Raji (cell line): Measurements from ENCODE around the gene KRT6B.

Experiments
- POLR2A ChIP-seq: IDR thresholded peaks from 2 replicates; pipeline ENCODE4 v1.6.1; 2011; ENCODE audit warnings: low read depth, low read length, control low read depth; ENCODE audit not compliant: insufficient read depth

Gene KRT6B

DNA sequence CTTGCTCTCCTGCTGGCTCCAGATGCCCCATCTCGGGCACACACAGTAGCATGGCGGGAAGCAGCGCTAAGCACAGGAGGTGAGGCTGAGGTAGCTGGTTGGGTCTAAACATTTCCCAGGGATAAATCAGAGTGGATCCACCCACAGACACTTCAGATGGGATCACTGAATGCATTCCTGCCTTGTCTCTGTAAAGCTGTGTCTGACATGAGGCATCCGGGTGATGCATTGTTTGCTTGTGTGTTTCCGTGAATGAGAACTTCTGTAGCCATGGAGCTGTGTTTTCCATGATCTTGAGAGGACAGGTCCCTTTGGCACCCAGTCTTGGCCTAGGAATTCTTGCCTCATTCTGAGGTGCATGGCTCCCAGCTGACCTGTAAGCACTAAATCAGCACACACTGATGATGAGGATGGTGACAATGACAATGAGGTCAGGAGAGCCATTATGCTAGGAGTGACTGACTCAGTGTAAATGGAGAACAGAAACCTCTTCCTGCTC, 11.1 kb downstream of the KRT6B start:
- no peak for TF ChIP-seq POLR2A

DNA sequence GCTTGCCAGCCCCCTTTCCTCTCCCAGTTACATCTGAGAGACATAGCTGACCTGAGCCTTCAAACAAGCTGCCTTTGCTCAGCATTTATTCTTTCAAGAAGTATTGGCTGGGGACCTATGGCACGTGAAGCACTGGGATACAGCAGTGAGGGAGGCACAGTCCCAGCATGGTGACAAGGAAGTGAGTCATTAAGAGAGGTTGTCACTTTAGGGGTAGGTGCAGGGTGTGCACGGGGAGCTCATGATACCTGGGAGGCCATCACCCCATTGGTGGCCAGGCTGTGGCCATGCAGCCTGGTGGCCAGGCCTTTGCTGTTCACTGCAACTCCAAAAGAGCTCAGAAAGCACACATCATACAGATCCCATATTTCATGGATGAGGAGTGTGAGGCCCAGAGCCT, 12.1 kb downstream of the KRT6B start:
- TF ChIP-seq POLR2A = no peak

DNA sequence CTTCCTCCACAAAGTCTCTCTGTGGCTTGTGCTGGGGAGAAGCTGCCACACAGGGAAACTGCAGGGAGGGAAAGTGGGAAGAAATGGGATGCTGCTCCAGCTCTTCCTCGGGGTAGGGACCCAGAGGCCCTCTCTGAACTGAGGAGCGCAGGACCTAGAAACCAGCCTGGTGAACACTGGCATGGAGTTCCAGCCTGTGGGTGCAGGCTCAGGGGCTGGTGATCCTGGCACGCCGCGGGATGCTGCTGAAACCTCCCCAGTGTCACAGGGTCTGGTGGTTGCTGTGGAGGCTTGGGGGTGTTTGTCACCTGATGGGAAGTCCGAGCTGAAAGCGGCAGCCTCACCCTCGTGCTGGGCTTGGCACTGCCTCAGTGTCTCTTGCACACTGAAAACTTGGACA, 12.5 kb downstream of the KRT6B start:
- TF ChIP-seq POLR2A = no peak

DNA sequence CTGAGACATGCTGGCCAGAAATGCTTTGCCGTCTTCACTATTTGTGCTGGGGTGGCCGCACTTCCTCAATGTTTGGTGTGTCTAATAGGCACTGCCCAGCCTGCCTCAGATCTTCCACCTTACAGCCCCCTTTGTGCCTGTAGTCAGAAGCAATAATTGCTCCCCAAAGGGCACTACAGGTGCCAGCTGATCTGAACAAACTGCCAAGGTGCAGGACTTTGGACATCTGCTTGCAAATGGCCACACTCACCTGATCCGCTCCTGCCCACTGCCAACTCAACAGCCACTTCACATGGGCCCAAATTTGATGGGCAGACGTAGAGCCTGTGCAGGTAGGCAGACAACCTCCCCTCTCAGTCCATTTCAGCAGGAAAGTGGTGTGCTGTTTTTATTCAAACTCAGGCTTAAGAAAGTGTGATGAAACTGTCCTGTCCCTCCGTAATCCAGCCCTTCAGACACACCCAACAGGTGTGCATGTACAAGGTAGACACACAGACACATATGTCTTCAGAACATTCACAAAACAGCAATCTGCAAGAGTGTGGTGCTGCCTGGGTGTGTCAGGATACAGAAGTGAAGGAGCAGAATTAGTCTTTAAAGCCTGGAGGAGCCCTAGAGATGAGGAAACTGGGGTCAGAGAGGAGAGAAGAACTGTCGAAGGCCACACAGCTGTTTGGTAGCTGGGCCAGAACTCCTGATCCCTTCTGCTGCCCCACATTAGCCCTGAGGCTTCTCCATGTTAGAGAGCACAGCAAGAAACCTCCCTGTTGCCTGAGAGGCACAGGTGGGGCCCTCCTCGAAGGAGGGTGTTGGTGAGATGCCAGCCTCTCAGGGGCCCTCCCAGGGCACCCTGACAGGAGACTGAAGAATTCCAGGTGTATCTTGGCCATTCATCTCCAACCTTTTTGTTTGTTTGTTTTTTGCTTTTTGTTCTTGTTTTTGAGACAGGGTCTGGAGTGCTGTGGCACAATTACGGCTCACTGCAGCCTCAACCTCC, 13.3 kb downstream of the KRT6B start:
- TF ChIP-seq POLR2A = no peak

DNA sequence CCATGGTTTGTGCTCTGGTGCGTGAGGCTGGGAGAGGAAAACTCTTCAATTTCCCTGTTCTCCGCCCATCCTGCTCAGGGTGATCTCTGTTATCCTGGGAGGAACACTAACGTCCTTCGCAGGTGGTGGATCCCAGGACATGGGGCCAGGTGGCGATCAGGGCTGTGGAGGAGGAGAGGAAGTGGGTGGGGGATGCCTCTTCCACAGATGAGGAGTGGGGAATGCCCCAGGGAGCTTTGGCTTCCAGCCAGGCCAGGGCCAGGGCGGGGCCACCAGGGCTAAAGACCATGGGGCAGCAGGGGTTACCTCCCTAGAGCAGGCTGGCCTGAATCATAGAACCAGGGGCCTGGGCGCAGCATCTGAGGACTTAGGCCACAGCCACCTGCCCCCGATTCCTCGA, 14.4 kb downstream of the KRT6B start:
- no peak for TF ChIP-seq POLR2A

DNA sequence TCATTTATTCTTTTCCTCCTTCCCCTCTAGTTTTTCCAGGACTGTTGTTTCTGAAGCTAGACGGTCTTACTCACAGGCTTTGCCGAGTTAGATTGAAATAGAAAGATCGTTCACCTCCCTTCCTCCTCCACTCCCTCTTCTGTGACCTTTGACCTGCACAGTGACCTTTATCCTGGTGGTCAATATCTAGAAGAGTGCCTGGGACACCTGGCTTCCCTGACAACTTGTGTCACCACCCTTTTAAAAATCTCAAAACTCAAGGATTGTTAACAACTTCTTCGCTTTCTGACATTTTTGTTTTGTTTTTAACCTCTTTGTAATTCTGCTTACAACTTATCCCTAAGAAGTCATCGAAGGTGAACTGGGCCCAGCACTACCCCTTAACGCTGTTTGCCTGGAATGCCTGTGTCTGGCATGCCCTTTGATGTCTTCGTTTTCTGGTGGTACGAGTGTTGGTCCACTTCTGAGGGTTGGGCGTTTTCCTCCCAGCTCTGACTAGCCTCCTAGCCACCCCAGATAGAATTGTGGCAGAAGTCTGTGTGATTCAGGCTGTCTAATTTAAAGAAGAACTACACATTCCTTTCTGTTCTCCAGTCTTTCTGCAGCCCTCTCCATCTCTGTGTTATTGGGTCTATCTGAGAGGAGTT, 15.0 kb downstream of the KRT6B start:
- no peak for TF ChIP-seq POLR2A

DNA sequence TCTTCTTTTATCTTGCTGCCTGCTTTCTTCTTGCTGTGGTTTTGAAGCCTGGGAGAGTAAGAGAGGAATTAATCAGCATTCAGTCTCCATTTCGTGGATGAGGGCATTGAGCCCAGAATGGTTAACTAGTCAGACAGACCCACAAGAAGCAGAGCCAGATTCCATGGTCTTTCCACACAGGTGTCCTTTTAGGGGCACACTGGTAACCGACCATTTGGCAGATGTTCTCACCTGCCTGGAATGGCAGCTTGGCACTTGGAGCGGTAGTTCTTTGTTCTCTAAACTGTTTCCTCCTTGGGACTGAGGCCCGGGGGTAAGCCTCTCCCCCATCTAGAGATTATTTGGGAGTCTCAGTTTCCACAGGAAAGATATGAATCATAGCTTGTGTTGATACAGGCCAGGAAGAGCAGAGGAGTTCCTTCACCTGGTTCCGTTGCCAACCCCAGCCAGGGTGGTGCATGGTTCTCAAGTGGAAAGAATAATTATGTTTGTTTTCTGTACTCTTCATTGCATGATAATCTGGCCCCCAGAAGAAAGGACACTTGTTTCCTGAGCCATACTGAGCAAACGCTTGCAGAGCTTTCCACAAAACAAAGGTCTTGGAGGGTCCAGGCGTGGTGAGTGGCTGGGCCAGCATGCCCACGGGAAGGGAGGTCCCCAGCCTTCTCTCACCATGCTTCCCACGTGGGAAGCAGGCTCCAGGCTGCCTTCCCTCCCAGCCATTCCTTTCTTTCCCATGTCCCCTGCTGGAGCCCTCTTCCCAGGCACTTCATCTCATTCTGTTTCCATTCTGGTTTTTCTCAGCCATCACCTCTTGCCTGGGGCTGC, 15.7 kb downstream of the KRT6B start:
- no peak for TF ChIP-seq POLR2A

DNA sequence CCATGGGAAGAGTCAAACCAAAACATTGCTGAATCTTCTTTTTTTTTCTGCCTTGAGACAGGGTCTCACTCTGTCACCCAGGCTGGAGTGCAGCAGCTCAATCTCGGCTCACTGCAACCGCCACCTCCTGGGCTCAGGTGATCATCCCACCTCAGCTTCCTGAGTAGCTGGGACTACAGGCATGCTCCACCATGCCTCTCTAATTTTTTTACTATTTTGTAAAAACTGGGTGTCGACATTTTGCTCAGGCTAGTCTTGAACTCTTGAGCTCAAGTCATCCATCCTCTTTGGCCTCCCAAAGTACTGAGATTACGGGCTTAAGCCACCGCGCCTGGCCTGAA, 16.3 kb downstream of the KRT6B start:
- TF ChIP-seq POLR2A = no peak

DNA sequence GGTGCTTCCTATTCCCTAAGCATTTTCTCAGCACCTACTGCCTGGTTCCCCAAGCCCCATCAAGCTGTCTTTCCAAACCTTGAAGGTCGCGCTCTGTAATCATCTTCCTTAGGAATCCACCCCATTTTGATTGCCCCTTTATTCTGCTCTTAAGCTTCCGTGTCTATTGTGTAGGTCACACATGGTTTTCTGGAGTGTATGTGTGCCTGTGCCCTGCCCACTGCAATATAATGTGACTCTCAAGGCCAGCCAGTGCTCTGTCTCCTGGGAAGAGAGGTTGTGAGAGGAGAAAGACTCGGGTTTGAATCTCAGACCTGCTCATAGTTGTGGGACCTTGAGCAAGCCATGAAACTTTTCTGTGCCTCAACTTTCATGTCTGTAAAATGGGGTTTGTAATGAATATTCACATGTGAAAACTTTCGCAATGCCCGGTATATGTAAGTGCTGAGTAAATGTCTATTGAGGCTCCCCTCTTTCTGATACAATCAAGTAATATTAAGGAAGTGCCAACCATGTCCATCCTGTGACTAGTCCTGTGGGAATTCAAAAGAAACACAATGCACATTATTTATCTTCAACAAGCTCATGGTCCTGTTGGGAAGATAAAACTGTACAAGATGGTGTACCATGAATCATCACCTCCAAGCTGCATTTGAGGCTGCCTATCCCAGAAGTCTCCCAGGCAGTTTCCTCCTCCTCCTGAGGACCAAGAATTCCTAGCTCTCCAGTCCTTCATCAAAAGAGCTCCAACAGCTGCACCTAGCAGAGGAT, 17.0 kb downstream of the KRT6B start:
- no peak for TF ChIP-seq POLR2A

DNA sequence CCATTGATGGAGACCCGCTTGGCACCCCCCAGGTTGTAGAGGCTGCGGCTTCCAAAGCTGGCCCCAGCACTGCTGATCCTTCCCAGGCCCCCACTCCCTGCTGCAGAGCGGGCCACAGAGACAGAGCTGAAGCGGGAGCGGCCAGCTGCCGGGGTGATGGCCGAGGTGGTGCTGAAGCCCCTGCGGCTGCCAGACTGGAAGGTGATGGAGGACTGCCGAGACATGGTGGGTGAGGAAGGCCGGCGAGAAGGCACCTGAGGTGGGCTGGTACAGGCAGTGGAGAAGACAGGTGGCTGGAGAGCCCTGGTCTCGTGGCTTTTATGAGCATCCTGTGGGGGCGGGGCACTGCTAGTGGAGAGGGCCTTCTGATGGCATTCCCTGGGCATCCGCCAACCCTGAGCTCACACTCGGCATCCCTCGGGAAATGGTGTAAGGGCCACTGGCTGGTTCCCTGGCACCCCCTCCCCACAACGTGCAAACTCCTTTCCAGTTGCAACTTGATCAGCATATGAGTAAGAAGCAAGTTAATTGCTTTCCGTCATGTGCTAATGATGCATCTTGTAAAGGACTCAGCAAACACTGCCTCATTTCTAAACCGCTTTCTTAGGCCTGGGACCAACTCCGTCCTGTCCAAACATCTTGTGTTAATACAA, 17.7 kb downstream of the KRT6B start, which contains the start of gene KRT75:
KRT75 (minus strand) TSS at position 291 of the 653 bp plus-strand sequence; CDS start at position 224, 67 bp downstream.
- no peak for TF ChIP-seq POLR2A

DNA sequence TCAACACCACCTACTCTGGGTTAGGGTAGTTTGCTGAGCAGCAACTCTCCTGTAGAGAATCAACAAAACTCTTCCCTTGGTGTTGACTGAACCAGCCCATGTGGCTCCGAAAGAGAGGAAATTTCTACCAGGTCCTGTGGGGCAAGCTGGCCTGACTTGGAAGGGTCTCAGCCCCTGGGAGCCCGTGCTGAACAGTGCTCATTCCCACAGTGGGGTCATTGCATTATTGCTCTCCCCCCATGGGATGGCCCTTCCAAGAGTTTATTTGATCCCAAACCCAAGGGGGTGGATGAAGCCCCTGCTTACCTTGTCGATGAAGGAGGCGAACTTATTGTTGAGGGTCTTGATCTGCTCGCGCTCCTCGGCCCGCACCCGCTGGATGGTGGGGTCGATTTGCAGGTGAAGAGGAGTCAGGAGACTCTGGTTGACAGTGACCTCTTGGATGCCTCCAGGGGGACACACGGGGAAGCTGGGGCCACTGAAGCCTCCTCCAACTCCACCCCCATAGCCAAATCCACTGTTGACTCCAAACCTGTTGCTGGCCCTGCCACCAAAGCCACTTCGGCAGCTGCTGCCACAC, 18.4 kb downstream of the KRT6B start:
- TF ChIP-seq POLR2A = no peak

DNA sequence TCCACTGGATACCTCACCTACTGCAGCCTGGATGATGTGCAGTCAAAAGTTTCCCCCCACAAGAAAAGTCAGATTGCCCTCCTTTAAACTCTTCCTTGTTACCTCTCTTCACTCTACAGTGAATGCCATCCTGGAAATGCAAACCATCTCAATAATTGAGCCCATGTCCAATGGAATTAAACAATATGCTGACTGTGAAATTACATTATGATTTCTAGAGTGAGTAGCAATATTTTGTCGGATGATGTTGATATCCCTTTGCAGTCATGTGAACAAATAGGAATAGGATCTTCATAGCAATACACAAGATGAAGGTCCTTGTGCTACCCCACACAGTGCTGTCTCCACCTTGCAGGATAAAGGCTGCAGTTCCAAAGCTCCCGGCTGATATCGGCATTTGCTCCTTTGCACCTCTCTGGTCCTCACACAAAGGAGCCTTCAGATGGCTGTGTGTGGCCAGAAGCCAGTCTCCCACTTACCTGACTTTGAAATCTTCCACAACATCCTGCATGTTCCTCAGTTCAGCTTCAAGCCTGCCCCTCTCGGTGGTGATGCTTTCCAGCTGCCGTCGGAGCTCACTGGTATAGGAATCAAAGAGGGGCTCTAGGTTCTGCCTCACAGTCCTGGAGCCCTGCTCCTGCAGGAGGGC, 19.3 kb downstream of the KRT6B start:
- TF ChIP-seq POLR2A = no peak

DNA sequence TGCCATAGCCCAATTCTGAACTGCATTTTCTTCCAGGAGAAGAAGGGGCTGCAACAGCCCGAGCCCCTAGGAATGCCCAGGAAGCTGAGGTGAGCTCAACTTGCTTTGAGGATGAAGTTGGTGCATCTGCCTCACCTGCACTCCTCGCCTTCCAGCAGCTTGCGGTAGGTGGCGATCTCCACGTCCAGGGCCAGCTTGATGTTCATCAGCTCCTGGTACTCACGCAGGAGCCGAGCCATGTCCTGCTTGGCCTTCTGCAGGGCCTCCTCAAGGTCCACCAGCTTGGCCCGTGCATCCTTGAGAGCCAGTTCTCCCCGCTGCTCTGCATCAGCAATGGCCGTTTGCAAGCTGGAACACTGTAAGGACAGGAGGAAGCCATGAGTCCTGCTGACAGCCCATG, 23.8 kb downstream of the KRT6B start:
- no peak for TF ChIP-seq POLR2A
